HG03469 (cell line): ENCODE results near the gene CST4.
"Not testable (repeated sequence)": the region's sequence is repeated elsewhere in the genome, so short reads cannot be mapped to it uniquely, and the experiment has no call there.

Source experiments
- ATAC-seq: cut with Tn5 transposase; IDR thresholded peaks from one replicate; pipeline ENCODE4 v1.9.1; 2021; ENCODE audit warnings: mild to moderate bottlenecking, moderate library complexity, moderate number of reproducible peaks; ENCODE audit not compliant: unreplicated experiment

The CST4 gene

GRCh38 chr20:23688684-23689398, at the start of gene CST4:
TSS of gene CST4 (minus strand) at chr20:23689038. CDS start at chr20:23688969, 69 bp downstream.
- ATAC-seq: not testable (repeated sequence)

GRCh38 chr20:23735391-23735790, 46.6 kb upstream of the CST4 start:
- ATAC-seq: not testable (repeated sequence)

GRCh38 chr20:23734949-23735348, 46.1 kb upstream of the CST4 start:
- ATAC-seq: not testable (repeated sequence)

- ATAC-seq: not testable (repeated sequence)
Measured at GRCh38 chr20:23734440-23734839, 45.6 kb upstream of the CST4 start.

- no peak for ATAC-seq
Measured at GRCh38 chr20:23727016-23727415, 38.2 kb upstream of the CST4 start.

GRCh38 chr20:23725102-23725501, 36.3 kb upstream of the CST4 start:
- ATAC-seq: no peak

GRCh38 chr20:23723659-23724307, 34.9 kb upstream of the CST4 start:
- ATAC-seq: not testable (repeated sequence)

- ATAC-seq: not testable (repeated sequence)
Measured at GRCh38 chr20:23722851-23723250, 34.0 kb upstream of the CST4 start.

GRCh38 chr20:23721962-23722361, 33.1 kb upstream of the CST4 start:
- no peak for ATAC-seq

- not testable (repeated sequence) for ATAC-seq
Measured at GRCh38 chr20:23719351-23719750, 30.5 kb upstream of the CST4 start.

GRCh38 chr20:23711778-23712177, 22.9 kb upstream of the CST4 start:
- not testable (repeated sequence) for ATAC-seq

- ATAC-seq: no peak
Measured at GRCh38 chr20:23710771-23711170, 21.9 kb upstream of the CST4 start.

- no peak for ATAC-seq
Measured at GRCh38 chr20:23705895-23706294, 17.1 kb upstream of the CST4 start.

- ATAC-seq: no peak
Measured at GRCh38 chr20:23702021-23702420, 13.2 kb upstream of the CST4 start.

GRCh38 chr20:23700931-23701330, 12.1 kb upstream of the CST4 start:
- no peak for ATAC-seq

- ATAC-seq: no peak
Measured at GRCh38 chr20:23697947-23698346, 9.1 kb upstream of the CST4 start.

GRCh38 chr20:23695068-23695395, 6.2 kb upstream of the CST4 start:
- not testable (repeated sequence) for ATAC-seq

GRCh38 chr20:23694178-23695067, 5.6 kb upstream of the CST4 start:
- ATAC-seq: not testable (repeated sequence)

- ATAC-seq: not testable (repeated sequence)
Measured at GRCh38 chr20:23692725-23693619, 4.1 kb upstream of the CST4 start.

GRCh38 chr20:23691675-23692074, 2.8 kb upstream of the CST4 start:
- ATAC-seq: no peak
